RWPE1 (cell line): Measurements from ENCODE around the gene TIAM1.

Experiments used
- CTCF ChIA-PET: fragments of 350-600 bp; sonication (Branson Sonifier 250); formaldehyde crosslinking; extraction: SDS; loops from one replicate; lab custom pipeline; 2021; lab: Yijun Ruan, JAX
- POLR2A ChIA-PET: fragments of 400-600 bp; formaldehyde crosslinking; extraction: SDS; loops from one replicate; lab custom pipeline; 2020; ENCODE audit warnings: antibody characterized with exemption; ENCODE audit not compliant: low non-redundant PET; lab: Yijun Ruan, JAX
- DNase-seq: peaks from one replicate; pipeline ENCODE4 v3.0.0; 2012; ENCODE audit warnings: low spot score
- H3K27ac ChIP-seq: fragments of 450-650 bp; 2 replicates; pipeline ENCODE4 v1.5.1; 2017
- CTCF ChIP-seq: fragments of 450-650 bp; conservative IDR thresholded peaks from 2 replicates; pipeline ENCODE4 v1.5.1; 2017; ENCODE audit warnings: low read depth, mild to moderate bottlenecking

TIAM1 gene

GRCh38 chr21:31078216-31078615 is 265.8 kb downstream of the TIAM1 start:
- CTCF ChIA-PET: no interaction called here
- TF ChIP-seq CTCF: no peak
- POLR2A ChIA-PET: no interaction called here
- no peak overlapping the region for H3K27ac ChIP-seq
- DNase-seq: no peak

DNA sequence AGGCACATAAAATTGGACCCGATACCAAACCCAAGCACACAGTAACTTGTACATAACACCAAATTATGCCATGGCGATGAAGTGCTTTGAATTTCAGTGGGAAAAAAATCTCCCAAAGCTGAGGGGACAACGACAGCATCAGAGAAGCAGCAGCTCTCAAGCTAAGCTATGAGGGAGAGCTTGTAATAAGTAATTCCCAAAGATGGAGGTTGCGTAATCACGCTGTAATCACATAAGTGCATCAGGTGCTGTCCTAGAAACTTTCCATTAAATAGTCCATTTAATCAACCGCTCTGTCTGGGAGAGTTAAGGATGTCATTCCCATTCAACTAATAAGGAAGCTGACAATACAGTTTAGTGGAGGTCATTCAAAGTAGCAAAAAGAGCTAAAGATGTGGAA is 268.2 kb downstream of the TIAM1 start:
- TF ChIP-seq CTCF: no peak
- CTCF ChIA-PET: no interaction called here

GRCh38 chr21:31072533-31072932 is 271.5 kb downstream of the TIAM1 start:
- no peak for TF ChIP-seq CTCF
- ChIA-PET CTCF (no interaction called here), POLR2A (no interaction called here)

More for the DNA sequence above, 268.2 kb downstream of the TIAM1 start:
- H3K27ac ChIP-seq: no peak overlapping the region
- DNase-seq: no peak
- POLR2A ChIA-PET: no interaction called here

More at GRCh38 chr21:31072533-31072932, 271.5 kb downstream of the TIAM1 start:
- DNase-seq: no peak
- H3K27ac ChIP-seq: no peak overlapping the region
